Cardiac muscle cell (in vitro differentiated cells and primary cell): Measurements from ENCODE around the gene CLRN3. TPM values are rescaled to one million over a fixed set of nuclear protein-coding genes. Genes with fewer than 3 reads are reported as not detected.

Experiments used
- DNase-seq, 2 donors: peaks; one replicate each; pipeline versions ENCODE4 v3.0.0 to v3.0.0-alpha.2; 2010 to 2017; ENCODE audit warnings: low read depth in 1 of 2, low spot score in 1 of 2
- H3K27ac ChIP-seq: fragments of 200-600 bp; sonication (generic); 2 replicates; pipeline ENCODE4 v1.5.1; 2016
- H3K27me3 ChIP-seq: fragments of 200-600 bp; sonication (generic); 2 replicates; pipeline ENCODE4 v1.6.0; 2016; ENCODE audit warnings: control low read depth
- H3K36me3 ChIP-seq: fragments of 200-600 bp; sonication (generic); 2 replicates; pipeline ENCODE4 v1.5.1; 2016; ENCODE audit warnings: control low read depth
- H3K4me1 ChIP-seq: fragments of 200-600 bp; sonication (generic); 2 replicates; pipeline ENCODE4 v1.8.1; 2017; ENCODE audit warnings: low read depth, mild to moderate bottlenecking, mixed run types
- H3K4me3 ChIP-seq: fragments of 200-600 bp; sonication (generic); 2 replicates; pipeline ENCODE4 v1.5.1; 2016; ENCODE audit warnings: mild to moderate bottlenecking
- H3K9me3 ChIP-seq: fragments of 200-600 bp; sonication (generic); 2 replicates; pipeline ENCODE4 v1.5.1; 2017; ENCODE audit warnings: low read depth, mild to moderate bottlenecking, control low read depth
- polyA plus RNA-seq: library from polyadenylated mRNA; unstranded; fragments of >200 nt; fragmentation: Nextera tagmentation; extraction: Ambion mirVana; gene quantifications from 2 replicates; pipeline ENCODE4 v1.2.1, GENCODE V29; 2016
- total RNA-seq: library from RNA; depleted of rRNA; stranded (reverse); fragments of >200 nt; gene quantifications from 2 replicates; pipeline ENCODE4 v1.2.3, GENCODE V29; 2016
- TF ChIP-seq, protein P1 (sequence below): IDR thresholded peaks from 2 replicates; pipeline ENCODE4 v1.5.1; 2012; ENCODE audit warnings: low read depth, mild to moderate bottlenecking, low read length

The CLRN3 gene
- total and polyA plus RNA-seq, 2 experiments from 2014 or later = not detected

DNA sequence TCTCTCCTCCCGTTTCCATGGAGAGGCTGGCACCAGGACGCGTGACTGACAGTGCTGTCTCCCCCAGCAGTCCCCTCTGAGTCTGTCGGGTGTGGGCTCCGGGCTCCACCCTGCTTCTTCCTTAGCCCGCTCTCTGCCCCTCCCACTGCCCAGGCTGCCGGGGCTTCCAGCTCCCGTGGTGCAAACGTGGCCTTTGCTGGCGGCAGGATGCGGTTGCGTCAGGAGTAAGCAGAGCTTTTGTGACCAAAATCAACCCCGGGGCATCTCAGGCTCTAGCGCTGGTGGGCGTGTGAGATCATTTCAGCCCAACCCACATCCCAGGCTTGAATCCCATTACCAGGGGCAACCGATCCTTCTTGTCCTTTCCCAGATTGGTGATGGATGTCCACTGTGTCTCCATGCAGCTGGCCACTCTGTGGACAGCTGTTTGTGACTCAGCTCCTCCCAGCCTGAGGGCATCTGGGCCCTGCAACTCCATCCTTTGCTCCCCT lies 42.4 kb upstream of the CLRN3 start:
- Histone ChIP-seq H3K9me3 (no peaks in the 10 kb centered on the region), H3K27ac (no peak overlapping the region), H3K36me3 (no peaks in the 10 kb centered on the region), H3K27me3 (no peaks in the 10 kb centered on the region), H3K4me1 (no peaks in the 10 kb centered on the region), H3K4me3 (no peak overlapping the region)
- no peak for DNase-seq
- TF ChIP-seq, protein P1, sequence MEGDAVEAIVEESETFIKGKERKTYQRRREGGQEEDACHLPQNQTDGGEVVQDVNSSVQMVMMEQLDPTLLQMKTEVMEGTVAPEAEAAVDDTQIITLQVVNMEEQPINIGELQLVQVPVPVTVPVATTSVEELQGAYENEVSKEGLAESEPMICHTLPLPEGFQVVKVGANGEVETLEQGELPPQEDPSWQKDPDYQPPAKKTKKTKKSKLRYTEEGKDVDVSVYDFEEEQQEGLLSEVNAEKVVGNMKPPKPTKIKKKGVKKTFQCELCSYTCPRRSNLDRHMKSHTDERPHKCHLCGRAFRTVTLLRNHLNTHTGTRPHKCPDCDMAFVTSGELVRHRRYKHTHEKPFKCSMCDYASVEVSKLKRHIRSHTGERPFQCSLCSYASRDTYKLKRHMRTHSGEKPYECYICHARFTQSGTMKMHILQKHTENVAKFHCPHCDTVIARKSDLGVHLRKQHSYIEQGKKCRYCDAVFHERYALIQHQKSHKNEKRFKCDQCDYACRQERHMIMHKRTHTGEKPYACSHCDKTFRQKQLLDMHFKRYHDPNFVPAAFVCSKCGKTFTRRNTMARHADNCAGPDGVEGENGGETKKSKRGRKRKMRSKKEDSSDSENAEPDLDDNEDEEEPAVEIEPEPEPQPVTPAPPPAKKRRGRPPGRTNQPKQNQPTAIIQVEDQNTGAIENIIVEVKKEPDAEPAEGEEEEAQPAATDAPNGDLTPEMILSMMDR = no peak

DNA sequence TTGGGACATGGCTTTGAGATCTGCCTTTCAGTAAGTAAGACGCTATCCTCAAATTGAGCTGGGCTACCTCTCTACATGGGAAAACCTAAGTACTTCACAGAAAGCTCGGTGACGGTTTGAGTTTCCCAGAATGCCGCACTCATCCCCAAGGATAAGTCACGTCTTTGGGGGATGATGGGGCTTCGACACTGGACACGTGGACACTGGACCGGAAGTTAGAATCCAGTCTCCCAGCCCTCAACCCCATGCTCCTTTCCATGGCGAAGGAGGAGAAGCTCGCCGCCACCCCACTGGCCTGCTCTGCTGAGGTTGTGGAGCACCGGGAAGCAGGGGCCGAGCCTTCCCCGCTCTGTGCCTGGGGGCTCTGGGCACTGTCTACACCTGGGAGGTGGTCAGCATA lies 41.6 kb upstream of the CLRN3 start:
- no peaks in the 10 kb centered on the region for H3K9me3 ChIP-seq
- no peaks in the 10 kb centered on the region for H3K4me1 ChIP-seq
- no peak for DNase-seq
- TF ChIP-seq, protein P1 = no peak
- no peak overlapping the region for H3K4me3 ChIP-seq
- H3K27me3 ChIP-seq = no peaks in the 10 kb centered on the region
- H3K36me3 ChIP-seq = no peaks in the 10 kb centered on the region
- no peak overlapping the region for H3K27ac ChIP-seq

DNA sequence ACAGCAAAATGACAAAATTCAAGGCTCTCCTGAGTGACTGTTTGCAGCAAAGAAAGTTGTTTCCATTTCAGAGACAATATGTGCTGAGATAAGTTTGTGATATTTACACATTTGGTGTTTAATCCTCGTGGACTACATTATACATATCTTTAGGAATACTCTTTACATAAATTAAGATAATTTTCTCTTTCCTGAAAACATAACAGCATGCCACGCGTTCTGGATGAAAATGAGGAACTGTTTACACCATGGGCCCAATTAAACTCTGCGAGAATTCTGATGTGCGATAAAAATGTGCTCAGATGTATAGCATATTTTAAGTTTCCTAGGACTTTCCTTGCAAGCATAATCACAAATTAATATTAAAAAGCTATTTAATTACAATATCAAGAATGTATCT lies 40.5 kb upstream of the CLRN3 start:
- no peak overlapping the region for H3K27ac ChIP-seq
- no peaks in the 10 kb centered on the region for H3K9me3 ChIP-seq
- no peaks in the 10 kb centered on the region for H3K27me3 ChIP-seq
- DNase-seq = no peak
- no peaks in the 10 kb centered on the region for H3K36me3 ChIP-seq
- no peak overlapping the region for H3K4me3 ChIP-seq
- TF ChIP-seq, protein P1 = no peak
- H3K4me1 ChIP-seq = no peaks in the 10 kb centered on the region

DNA sequence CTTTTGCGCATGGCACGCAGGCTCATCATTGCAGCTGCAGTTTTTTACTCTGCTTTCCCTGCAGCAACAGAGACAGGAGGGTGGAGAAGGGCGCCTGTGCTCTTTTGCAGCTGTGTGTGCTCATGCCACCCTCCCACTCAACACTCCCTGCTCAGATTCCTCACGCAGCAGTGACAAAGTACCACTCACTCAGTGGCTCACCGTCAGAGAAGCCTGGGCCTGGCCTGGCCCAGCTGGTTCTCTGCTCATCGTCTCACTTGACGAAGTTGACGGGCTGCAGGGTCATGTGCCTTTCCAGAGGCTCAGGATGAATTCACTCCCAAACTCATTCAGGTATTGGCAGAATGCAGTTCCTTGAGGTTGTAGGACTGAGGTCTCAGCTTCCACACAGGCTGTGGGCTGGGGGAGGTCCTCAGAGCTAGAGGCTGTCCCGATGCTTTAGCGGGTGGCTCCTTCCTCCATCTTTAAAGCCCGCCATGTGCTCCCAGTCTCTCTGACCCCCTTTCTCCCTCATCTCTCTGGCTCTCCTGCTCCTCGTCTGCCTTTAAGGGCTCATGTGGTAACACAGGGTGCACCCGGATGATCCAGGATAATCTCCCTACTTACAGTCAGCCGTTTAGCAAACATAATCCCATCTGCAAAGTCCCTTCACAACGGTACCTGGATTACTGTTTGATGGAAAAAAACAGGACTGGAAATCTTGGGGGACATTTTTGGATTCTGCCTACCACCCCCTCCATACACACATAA lies 40.0 kb upstream of the CLRN3 start:
- Histone ChIP-seq H3K4me1 (no peaks in the 10 kb centered on the region), H3K27me3 (no peaks in the 10 kb centered on the region), H3K4me3 (no peak overlapping the region), H3K27ac (no peak overlapping the region), H3K9me3 (no peaks in the 10 kb centered on the region), H3K36me3 (no peaks in the 10 kb centered on the region)
- TF ChIP-seq, protein P1 = no peak
- DNase-seq = no peak

DNA sequence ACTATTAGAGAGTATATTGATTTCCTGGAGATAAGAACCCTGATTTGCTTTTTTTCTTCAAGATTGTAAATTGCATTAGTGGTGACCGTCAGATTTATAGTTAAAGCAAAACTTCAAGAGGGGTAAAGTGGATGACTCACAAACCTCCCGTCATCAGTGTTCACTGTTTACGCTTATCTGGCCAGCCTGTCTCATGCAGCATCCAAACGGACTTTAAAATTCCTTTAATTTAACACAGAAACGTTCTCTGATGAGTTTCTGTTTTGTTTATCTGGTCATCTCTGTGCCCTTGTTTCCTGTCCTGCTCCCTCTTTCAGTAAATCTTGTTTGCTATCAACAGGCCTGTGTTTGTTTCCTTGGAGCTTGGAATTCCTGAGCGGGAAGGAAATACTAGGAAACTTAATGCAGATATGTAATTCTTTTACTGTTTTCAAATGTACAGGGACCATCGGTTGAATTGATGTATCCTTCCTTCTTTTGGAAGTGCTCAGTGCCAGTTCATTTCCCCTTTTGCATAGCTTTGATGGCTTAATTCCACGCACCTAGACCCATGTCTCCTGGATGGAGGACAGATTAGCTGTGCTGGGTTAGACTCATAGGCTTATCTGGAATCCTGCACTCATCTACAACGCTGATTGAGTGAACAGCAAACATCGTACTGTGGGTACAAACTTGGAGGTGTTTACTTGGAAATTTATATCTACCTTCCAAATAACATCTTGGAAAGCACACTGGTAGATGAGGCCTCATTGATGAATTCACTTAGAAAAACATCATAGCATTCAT lies 35.5 kb upstream of the CLRN3 start:
- Histone ChIP-seq H3K36me3 (no peaks in the 10 kb centered on the region), H3K27me3 (no peaks in the 10 kb centered on the region), H3K4me1 (no peaks in the 10 kb centered on the region), H3K4me3 (no peak overlapping the region), H3K9me3 (no peaks in the 10 kb centered on the region), H3K27ac (no peak overlapping the region)
- TF ChIP-seq, protein P1 = no peak
- peak in 1 of 2 donors; percentile 75 for DNase-seq
